Muscle of leg (tissue), 11 donors: ENCODE measurements around the gene SCYGR7. TPM values are rescaled to one million over a fixed set of nuclear protein-coding genes. Genes with fewer than 3 reads are reported as not detected.

Experiments used
- DNase-seq: peaks from one replicate; pipeline ENCODE4 v3.0.0; 2013
- H3K27ac ChIP-seq: one replicate; pipeline ENCODE4 v1.5.1; 2013; ENCODE audit warnings: mild to moderate bottlenecking, low read length, control low read depth
- H3K27me3 ChIP-seq: one replicate; pipeline ENCODE4 v1.6.1; 2013; ENCODE audit warnings: low read length; ENCODE audit not compliant: control insufficient read depth, insufficient read depth
- H3K36me3 ChIP-seq: one replicate; pipeline ENCODE4 v1.6.1; 2013; ENCODE audit warnings: low read length; ENCODE audit not compliant: control insufficient read depth, insufficient read depth
- H3K4me1 ChIP-seq: one replicate; pipeline ENCODE4 v1.6.1; 2013; ENCODE audit warnings: low read length; ENCODE audit not compliant: control insufficient read depth, insufficient read depth
- H3K4me3 ChIP-seq: one replicate; pipeline ENCODE4 v1.5.1; 2013; ENCODE audit warnings: low read length, control low read depth
- H3K9me3 ChIP-seq: replicated peaks from 2 replicates; pipeline ENCODE4 v1.6.1; 2013; ENCODE audit warnings: low read depth, low read length; ENCODE audit not compliant: control insufficient read depth
- WGBS: methylation state at CpG from one replicate; pipeline ENCODE4 v1.1.5; 2013; ENCODE audit warnings: missing lambda C conversion rate; ENCODE audit not compliant: insufficient coverage; 5-methylcytosine and 5-hydroxymethylcytosine counted together
- polyA plus RNA-seq, 8 donors: library from polyadenylated mRNA; unstranded; fragments of 120-200 nt; gene quantifications; one replicate each; pipeline versions ENCODE4 v1.2.1 to v1.2.3, GENCODE V29; 2013; ENCODE audit warnings: inconsistent platforms in 1 of 8, low replicate concordance in 1 of 8; ENCODE audit not compliant: insufficient read length in 8 of 8, insufficient read depth in 1 of 8
- total RNA-seq: library from RNA; stranded (reverse); fragments of 120-200 nt; gene quantifications from one replicate; pipeline ENCODE4 v1.2.4, GENCODE V29; 2013

Gene SCYGR7
- total and polyA plus RNA-seq, 9 donors = not detected

DNA sequence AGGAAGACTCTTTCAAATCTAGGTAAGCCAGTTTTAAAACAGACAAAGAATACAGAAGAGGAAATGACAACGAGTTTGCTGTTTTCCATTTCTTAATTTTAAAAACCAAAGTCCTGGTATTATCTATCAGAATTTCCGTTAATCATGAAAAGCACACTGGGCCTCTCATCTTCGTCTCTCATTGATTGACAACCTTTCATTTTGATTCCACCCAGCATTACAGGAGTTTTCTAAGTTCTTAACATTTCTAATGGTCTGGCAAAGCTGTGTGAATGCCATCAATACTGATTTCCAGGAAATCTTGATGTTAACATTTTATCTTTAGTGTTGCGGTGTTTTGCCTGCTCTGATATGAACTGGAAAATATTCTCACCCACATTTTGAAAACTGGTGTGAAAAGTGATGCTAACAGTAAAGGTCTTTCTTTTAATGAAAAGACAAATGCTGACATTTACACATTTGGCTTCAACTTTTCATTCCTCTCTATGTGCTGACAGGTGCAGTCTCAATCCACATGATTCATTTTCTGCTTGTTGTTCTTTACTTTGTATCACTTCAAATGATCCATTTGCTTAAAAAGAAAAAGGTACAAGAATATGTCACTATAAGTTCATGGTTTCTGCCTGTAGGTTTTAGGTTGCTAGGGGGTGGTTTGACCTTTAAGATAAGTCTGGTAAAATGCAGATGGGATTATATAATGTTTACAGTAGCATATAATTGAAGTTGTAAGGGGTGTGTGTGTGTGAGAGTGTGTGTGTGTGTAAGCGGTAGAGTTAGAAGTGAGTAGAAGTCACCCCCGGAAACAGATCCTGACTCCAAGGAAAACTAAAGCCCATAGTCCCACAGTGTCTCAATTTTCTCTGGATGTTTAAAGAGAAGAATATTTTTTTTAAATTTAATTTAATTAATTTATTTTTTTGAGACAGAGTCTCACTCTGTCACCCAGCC, 47.0 kb downstream of the SCYGR7 start:
- WGBS = 86% methylated on average over 2 of the region's 6 CpGs

More for the DNA sequence above, 47.0 kb downstream of the SCYGR7 start:
- Histone ChIP-seq H3K4me3 (no peak overlapping the region), H3K9me3 (no peaks in the 10 kb centered on the region), H3K4me1 (no peaks in the 10 kb centered on the region), H3K27ac (no peak overlapping the region), H3K27me3 (no peaks in the 10 kb centered on the region), H3K36me3 (no peaks in the 10 kb centered on the region)
- no peak for DNase-seq

Other genes starting within 250 kb of the SCYGR7 start
- not detected for gene SCYGR2, start 129.4 kb upstream of the SCYGR7 start, total RNA-seq
- gene SCYGR2, start 129.4 kb upstream of the SCYGR7 start, polyA plus RNA-seq = not detected
- not detected for gene SCYGR3, start 113.5 kb upstream of the SCYGR7 start, total RNA-seq
- gene SCYGR3, start 113.5 kb upstream of the SCYGR7 start, polyA plus RNA-seq = not detected
- gene SCYGR4, start 110.8 kb upstream of the SCYGR7 start, total RNA-seq = not detected
- gene SCYGR4, start 110.8 kb upstream of the SCYGR7 start, polyA plus RNA-seq = not detected
- gene SCYGR5, start 61.5 kb upstream of the SCYGR7 start, total RNA-seq = not detected
- gene SCYGR5, start 61.5 kb upstream of the SCYGR7 start, polyA plus RNA-seq = not detected
- 1.2 TPM for gene SLC19A3, start 10.3 kb upstream of the SCYGR7 start, total RNA-seq
- gene SLC19A3, start 10.3 kb upstream of the SCYGR7 start, polyA plus RNA-seq = 1 to 10 TPM in 4 of 8 donors, under 1 TPM in 4; 0.64 to 5.1 (median 0.94) TPM
- gene SCYGR6, start 3.6 kb upstream of the SCYGR7 start, total RNA-seq = not detected
- not detected for gene SCYGR6, start 3.6 kb upstream of the SCYGR7 start, polyA plus RNA-seq
- not detected for gene SCYGR8, start 17.6 kb downstream of the SCYGR7 start, total RNA-seq
- not detected for gene SCYGR8, start 17.6 kb downstream of the SCYGR7 start, polyA plus RNA-seq
- gene CCL20, start 85.5 kb downstream of the SCYGR7 start, total RNA-seq = 0.27 TPM
- gene CCL20, start 85.5 kb downstream of the SCYGR7 start, polyA plus RNA-seq = 1 to 10 TPM in 7 of 8 donors, under 1 TPM in 1; 0.61 to 6.3 (median 2.3) TPM
- gene DAW1, start 143.3 kb downstream of the SCYGR7 start, total RNA-seq = not detected
- under 1 TPM in 4 of 8 donors, not detected in 4; 0.05 to 0.36 (median 0.09) TPM for gene DAW1, start 143.3 kb downstream of the SCYGR7 start, polyA plus RNA-seq